Stimulated activated CD4-positive, alpha-beta T cell treated with anti-CD3 and anti-CD28 coated beads, Interleukin-12 subunit alpha, Interleukin-12 subunit beta, amount 100 ng/mL, for 24 hours (primary cell): ENCODE measurements around the gene CDCA3.
"Not testable (repeated sequence)": the region's sequence is repeated elsewhere in the genome, so short reads cannot be mapped to it uniquely, and the experiment has no call there.

ENCODE experiments used
- DNase-seq, 2 experiments: peaks; one replicate each; pipeline ENCODE4 v3.0.0-alpha.2; 2020; ENCODE audit warnings: low read depth in 2 of 2

The CDCA3 gene

DNA sequence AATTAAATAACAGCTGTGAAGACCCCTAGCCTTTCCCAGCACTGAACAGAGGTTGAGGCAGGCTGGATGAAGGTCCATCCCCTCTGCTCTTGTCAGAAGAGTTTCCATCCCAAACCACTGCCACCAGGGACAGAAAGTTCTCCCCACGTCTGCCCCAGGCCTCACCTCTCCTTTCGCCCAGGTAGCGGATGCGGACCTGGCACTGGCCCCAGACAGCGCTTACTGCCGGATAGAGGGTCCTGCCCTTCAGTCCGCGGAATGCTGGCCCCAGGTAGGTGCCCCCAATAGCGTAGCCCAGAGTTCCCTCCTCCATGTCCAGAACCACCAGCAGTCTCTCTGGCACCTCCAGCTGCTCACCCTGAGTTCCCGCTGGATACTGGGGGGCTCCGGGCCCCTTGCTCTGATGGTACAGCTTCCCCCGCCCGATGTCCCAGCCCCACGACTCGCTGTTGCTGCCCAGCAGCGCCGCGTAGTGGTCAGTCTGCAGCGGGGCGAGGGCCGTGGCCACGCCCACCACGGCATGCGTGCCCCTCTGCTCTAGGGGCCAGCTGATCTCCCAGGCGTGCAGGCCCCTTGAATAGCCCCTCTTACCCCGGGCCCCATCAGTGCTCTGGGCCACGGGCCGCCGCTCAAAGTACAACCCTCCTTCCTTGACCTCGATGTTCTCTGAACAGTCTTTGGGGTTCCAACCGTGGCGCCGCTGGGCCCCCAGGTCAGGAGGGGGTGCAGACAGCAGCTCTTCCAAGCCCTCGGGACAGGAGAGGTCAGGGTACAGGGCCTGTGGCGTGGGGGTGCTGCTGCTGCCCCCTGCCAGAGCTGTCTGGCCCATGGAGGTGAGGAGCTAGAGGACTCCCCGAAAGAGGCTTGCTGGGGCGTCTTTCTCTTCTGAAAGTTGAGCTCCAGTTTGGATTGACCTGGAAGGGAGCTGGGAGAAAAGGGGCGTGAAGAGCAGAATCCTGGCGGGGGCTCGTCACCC is 21.3 kb upstream of the CDCA3 start:
- peak; percentile 67 to 84 for DNase-seq

GRCh38 chr12:6871052-6871957 is 20.2 kb upstream of the CDCA3 start:
- DNase-seq = peak in 1 of 2 experiments; percentile 43

DNA sequence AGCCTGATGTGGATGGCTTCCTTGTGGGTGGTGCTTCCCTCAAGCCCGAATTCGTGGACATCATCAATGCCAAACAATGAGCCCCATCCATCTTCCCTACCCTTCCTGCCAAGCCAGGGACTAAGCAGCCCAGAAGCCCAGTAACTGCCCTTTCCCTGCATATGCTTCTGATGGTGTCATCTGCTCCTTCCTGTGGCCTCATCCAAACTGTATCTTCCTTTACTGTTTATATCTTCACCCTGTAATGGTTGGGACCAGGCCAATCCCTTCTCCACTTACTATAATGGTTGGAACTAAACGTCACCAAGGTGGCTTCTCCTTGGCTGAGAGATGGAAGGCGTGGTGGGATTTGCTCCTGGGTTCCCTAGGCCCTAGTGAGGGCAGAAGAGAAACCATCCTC is 19.2 kb upstream of the CDCA3 start:
- DNase-seq = not testable (repeated sequence)

- peak; percentile 60 to 79 for DNase-seq
Observed at GRCh38 chr12:6869049-6870021, 18.2 kb upstream of the CDCA3 start.

DNA sequence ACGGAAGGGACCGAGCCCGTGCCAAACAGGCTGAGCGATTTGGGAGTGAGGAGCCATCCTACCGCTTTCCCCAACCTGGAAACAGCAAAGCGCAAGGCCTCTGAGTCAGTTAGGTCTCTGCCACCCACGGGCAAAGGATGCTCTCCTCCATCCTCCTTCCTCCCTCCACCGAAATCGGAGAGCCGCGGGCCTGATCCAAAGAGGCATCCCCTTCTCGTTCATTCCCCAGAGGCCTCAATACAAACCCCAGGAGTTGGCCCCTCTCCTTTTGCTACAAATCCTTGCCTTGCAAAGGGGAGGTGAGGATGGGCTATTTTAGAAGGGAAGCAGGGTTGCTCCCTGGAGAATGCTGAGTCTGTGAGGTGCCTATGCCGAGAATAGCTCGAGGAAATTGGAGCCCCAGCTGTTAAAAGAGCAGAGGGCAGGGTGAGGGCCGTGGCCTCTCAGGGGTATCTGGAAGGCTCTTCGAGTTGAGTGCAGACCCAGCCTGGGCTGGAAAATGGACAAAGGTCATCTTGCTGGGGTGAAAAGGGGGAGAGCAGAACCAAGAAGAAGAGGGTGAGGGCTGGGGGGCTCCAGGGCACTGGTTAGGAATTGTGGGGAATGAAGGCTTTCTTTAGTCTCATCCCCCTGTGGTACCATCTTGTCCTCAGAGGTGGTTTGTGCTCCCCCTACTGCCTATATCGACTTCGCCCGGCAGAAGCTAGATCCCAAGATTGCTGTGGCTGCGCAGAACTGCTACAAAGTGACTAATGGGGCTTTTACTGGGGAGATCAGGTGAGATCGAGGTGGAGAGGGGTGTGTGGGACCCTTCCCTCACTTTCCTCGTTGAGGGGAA is 17.3 kb upstream of the CDCA3 start:
- DNase-seq = no peak

DNA sequence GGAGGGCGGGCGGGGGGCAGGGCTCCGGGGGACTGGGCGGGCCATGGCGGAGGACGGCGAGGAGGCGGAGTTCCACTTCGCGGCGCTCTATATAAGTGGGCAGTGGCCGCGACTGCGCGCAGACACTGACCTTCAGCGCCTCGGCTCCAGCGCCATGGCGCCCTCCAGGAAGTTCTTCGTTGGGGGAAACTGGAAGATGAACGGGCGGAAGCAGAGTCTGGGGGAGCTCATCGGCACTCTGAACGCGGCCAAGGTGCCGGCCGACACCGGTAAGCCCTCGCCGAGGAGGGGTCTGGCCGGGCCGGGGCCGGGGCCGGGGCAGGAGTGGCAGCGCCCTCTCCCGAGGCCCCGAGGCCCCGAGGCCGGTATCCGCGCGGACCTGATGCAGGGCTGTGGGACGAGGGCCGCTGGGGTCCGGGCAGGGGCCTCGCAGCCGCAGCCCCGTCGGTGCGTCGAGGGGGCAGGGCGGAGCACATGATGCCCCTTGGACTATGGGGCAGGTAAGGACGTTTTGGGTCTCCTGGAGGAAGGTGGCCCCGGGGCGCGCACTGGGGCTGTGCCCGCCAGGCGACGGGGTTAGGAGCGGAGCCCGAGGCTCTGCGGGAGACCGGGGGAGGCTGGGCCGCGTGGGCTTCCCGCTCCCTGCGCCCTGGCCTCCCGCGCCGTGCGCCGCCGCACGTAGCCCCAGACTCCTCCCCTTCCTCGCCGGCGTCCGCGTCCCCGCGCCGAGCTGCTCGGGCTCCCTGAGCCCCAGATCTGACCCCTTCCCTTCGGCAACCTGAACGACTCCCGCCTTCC is 16.5 kb upstream of the CDCA3 start, which contains the start of gene TPI1:
Gene TPI1 (plus strand): TSS at position 119 of the 798 bp plus-strand sequence. CDS start 36 bp downstream, at position 155.
- DNase-seq = peak; percentile 66 to 73

DNA sequence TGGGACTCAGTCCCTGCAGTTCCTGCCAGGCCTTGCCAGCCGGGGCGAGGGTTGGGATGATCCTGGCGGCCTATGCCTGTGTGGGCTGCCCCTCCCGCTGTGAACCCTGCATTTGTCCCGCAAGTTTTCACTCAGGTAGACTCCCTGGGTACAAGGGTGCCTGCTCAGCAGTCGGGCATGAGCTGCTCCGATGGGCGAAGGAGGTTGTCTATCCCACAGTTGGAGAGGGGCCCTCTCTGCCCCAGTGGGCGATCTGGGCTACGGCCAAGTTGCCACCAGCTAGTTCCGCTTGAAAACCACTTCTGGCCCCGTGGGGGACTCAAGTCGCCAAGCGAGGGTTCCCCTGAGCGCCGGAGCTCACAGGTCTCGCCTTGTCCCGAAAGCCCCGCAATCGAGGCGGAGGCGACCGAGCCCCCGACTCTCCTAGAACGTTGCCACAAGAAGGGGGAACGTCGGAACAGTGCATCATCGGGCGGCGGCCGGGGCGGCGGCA is 15.9 kb upstream of the CDCA3 start:
- no peak for DNase-seq

DNA sequence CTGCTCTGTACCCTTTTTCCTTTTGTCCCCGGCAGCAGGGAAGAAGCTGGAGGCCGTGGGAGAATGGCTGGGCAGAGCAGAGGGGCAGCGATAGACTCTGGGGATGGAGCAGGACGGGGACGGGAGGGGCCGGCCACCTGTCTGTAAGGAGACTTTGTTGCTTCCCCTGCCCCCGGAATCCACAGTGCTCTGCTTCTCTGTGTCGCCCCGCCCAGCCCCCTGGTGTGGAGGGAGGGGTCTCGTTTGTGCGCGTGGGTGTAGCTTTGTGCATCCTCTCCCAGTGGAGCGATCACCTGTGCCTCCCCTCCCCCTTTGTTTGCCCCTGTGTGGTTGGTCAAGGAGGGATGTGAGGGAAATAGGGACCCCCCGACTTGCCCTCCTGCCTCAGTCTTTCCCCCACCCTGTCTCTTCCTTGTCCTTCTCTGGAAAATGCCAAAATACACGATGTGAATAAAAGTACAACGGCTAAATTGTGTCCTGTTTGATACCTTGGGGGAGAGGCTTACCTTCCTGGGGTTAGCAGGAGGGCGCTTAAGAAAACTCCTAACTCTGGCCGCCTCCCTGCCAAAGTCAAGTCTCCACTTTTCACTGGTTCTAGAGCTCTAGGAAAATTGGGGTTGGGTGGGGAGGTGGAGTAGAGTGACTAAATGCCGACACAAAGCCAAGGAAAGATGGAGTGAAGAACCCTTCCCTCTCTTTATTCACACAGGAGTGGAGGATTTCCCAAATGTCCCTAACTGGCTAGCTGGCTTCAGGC is 15.3 kb upstream of the CDCA3 start:
- no peak for DNase-seq

DNA sequence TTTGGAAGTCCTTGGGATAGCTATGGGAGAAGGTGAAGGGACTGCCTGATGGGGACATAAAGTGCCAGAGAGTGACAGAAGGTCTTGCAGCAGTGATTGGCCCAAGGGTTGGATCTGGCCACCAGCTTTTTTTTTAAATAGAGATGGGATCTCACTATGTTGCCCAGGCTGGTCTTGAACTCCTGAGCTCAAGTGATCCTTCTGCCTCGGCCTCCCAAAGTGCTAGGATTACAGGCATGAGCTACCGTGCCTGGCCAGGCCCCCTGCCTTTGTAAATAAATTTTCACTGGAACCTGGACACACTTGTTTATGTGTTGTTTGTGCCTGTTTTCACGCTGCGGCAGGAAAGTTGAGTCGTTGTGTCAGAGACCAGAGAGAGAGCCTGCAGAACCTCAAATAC is 14.2 kb upstream of the CDCA3 start:
- not testable (repeated sequence) for DNase-seq

DNA sequence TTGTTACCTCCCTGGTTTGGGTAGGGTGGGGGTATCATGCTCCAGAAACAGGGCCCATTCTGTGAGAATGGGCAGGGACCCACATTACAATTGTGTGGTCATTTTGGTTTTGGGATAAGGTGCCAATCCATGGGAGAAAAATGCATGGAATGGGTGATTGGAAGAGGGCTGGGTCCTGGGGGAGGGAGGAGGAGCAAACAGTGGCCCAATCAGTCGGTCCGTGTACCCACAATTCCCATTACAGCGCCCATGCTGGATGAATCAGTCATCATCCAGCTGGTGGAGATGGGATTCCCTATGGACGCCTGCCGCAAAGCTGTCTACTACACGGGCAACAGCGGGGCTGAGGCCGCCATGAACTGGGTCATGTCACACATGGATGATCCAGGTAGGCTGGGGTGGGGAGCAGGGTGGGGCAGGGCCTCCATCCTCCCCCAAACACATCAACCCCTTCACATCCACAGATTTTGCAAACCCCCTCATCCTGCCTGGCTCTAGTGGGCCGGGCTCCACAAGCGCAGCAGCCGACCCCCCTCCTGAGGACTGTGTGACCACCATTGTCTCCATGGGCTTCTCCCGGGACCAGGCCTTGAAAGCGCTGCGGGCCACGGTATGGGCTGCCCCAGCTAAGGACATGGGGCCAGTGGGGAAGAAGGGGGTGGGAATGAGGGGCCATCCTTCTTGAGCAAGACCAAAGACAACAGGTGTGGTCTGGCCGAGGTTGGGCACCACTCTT is 12.7 kb upstream of the CDCA3 start:
- no peak for DNase-seq

GRCh38 chr12:6863033-6863432 is 11.9 kb upstream of the CDCA3 start:
- DNase-seq = no peak

DNA sequence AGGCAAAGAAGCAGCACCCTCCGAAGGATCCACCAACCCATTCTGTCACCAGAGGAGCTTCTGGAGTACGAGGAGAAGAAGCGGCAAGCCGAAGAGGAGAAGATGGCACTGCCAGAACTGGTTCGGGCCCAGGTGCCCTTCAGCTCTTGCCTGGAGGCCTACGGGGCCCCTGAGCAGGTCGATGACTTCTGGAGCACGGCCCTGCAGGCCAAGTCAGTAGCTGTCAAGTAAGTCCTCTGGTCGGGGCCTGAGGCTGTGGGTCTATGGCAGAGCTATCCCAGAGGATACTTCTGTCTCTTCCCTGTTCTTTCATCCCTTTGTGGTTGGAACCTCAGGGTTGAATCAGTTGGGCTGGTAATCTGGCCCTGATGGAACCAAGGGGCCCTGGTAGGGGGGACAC is 10.3 kb upstream of the CDCA3 start:
- DNase-seq = no peak

DNA sequence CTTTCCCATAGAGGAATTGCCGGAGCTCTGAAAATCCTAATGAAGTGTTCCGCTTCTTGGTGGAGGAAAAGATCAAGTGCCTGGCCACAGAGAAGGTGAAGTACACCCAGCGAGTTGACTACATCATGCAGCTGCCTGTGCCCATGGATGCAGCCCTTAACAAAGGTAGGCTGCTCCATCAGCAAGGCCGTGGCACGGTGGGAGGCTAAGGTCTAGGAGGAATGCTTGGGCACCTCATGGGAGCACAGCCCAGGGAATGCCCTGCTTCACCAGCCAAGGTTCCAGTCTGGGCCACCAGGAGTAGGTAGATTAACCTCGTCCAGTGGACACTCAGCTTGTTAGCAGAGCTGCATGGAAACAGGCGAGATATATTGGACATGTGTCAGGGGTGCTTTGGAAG is 9.9 kb upstream of the CDCA3 start:
- no peak for DNase-seq

DNA sequence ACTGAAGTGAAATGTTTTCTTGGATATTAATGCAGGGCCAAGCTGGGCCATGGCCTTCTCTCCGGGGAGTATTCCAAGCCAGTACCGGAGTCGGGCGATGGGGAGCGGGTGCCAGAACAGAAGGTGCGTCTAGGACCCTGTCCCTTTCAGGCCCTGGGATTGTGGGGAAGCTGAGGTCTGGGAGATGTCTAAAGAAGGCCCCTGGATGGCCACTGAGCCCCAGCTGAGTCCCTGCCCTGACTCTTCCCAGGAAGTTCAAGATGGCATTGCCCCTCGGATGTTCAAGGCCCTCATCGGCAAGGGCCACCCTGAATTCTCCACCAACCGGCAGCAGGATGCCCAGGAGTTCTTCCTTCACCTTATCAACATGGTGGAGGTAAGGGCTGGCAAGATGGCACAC is 9.0 kb upstream of the CDCA3 start:
- DNase-seq = no peak

GRCh38 chr12:6858799-6859198 is 7.7 kb upstream of the CDCA3 start:
- DNase-seq = no peak

DNA sequence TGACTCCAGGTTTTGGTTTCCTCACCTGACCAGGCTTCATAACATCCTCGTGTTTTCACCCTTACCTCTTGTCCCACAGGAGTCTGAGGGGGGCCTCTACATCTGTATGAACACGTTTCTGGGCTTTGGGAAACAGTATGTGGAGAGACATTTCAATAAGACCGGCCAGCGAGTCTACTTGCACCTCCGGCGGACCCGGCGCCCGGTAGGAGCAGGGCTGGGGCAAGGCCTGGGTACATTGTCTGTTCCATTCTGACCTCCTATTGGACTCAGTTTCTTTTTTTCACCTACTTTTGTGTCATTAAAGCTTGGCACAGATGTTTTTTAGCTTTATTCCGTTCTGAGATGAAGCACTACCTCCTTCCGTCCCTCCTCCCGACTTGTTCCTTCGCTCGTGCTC is 4.2 kb upstream of the CDCA3 start:
- no peak for DNase-seq

DNA sequence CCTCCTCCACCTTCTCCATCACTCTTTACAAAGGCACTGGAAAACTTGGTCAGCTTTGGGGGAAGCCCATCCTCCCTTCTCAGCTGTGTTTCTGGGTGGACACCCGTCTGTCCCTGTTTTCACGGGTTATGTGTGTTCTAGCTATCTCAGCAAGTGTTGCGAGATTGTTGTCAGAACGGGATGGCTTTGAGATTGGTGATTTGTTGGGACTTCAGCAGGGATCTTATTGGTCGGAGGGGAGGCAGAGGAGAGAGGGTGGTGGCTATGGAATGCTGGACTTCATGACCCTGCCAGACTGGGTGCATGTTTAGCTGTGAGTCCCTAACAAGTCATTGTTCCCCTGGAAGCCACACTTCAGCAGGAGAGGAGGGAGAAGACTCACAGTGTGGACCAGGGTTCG is 3.0 kb upstream of the CDCA3 start:
- DNase-seq = no peak

GRCh38 chr12:6853626-6854025 is 2.5 kb upstream of the CDCA3 start:
- DNase-seq = no peak
